Subcutaneous adipose tissue (tissue), 4 donors: ENCODE data around the gene ALX1. TPM values are rescaled to one million over a fixed set of nuclear protein-coding genes. Genes with fewer than 3 reads are reported as not detected.

ENCODE experiments used
- total RNA-seq, 4 donors: library from RNA; depleted of rRNA; stranded (reverse); fragments of >200 nt; gene quantifications; one replicate each; pipeline ENCODE4 v1.1.0, GENCODE V29; 2016
- TF ChIP-seq, protein P1 (sequence below): fragments of 450-650 bp; IDR thresholded peaks from one replicate; pipeline ENCODE4 v1.5.1; 2016; ENCODE audit warnings: low read depth, mild to moderate bottlenecking, control low read depth, antibody characterized with exemption, moderate library complexity

Gene ALX1
- total RNA-seq, 4 donors from 2014 or later = 0.44 TPM; not detected in 3

DNA sequence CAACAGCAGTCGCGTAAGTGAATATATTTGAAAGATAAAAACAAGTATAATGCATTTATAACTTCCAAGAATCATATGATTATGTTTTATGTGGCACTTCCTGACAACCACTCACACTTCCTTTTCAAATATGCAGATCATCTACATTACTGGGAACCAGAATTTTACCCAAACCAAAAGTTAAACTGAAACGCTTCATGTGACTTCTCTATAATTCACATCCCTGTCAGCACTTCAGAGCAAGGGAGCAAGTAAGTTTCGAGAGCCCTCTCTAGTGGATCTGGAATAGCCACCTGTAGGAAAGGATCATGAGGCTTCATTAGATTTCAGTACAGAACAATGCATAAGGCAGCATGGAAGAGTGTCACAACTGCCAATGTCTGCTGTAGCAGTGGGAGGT, 13.7 kb upstream of the ALX1 start:
- TF ChIP-seq, protein P1, sequence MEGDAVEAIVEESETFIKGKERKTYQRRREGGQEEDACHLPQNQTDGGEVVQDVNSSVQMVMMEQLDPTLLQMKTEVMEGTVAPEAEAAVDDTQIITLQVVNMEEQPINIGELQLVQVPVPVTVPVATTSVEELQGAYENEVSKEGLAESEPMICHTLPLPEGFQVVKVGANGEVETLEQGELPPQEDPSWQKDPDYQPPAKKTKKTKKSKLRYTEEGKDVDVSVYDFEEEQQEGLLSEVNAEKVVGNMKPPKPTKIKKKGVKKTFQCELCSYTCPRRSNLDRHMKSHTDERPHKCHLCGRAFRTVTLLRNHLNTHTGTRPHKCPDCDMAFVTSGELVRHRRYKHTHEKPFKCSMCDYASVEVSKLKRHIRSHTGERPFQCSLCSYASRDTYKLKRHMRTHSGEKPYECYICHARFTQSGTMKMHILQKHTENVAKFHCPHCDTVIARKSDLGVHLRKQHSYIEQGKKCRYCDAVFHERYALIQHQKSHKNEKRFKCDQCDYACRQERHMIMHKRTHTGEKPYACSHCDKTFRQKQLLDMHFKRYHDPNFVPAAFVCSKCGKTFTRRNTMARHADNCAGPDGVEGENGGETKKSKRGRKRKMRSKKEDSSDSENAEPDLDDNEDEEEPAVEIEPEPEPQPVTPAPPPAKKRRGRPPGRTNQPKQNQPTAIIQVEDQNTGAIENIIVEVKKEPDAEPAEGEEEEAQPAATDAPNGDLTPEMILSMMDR = no peak

DNA sequence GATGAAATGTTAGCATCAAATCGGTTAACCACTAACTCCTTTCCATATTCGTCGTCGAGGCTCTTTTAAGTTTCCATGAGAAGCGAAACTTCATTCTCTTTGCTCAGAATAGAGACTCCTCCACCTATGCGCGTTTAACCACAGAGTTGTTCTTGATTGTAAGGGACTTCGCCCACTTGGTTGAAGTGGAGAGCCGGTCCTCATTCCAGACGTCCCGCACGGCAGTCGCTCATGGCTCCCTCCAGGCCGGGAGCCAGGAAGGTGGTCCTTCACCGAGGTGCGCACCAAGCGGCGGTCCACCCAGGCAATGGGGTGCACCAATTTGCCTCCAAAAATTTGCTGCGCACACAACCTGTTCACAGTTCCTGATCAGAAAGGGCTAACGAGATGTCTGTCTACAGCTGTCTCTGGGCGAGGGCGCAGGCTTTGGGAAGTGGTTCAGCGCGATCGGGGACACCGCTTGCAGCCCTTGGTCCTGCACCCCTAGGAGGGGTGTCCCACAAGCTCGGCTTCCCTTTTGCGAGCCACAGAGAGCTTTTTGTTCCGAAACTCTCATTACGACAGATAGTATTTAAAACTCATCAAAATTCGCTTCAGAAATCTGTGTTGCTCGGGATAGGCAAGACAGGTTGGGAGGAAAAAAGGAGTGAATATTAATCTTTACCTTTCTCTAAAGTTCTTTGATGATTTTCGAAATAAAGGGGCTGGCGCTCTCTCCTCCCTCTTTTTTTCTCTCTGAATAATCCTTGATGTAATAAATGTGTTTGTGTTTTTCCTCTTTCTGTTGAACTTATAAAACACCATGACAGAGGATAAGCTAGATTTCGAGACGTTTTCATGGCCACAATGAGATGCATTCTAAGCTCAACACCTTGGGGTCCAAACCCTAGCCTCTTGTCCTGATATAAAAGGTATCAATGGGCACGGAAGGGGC, 6.4 kb upstream of the ALX1 start:
- TF ChIP-seq, protein P1 = no peak

DNA sequence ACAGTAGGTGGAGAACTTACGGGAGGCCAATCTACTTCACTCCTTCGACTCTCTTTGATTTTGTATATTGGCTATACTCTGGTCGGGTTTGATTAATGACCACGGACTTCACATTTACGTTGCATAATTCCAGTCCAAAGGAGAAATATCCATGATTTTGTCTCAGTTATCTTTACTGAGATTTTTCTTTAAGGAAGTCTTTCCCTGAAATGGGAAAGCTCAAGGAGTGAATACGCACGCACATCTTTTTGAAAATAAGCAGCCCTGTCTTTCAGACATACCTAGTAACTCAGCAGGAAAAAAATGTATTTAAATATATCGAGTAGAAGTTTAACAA, 5.7 kb upstream of the ALX1 start:
- TF ChIP-seq, protein P1 = no peak

DNA sequence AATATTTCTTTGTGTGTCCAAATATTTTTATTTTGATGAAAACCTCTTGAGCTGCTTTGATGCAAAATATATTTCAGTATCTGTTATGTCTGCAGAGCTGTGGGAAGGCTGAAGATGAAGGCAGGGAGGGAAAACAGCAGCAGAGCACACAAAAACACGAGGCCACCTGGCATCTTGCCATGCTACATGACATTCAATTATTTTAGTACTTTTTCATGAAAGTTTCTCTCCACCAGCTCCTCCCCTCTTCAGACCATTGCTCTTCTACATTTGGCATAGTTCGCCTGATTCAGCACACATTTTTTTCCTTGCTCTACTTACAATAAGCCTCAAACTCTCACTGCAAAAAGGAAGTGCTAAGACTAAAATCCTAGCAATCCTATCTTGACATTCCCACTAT, 4.6 kb upstream of the ALX1 start:
- TF ChIP-seq, protein P1 = no peak

DNA sequence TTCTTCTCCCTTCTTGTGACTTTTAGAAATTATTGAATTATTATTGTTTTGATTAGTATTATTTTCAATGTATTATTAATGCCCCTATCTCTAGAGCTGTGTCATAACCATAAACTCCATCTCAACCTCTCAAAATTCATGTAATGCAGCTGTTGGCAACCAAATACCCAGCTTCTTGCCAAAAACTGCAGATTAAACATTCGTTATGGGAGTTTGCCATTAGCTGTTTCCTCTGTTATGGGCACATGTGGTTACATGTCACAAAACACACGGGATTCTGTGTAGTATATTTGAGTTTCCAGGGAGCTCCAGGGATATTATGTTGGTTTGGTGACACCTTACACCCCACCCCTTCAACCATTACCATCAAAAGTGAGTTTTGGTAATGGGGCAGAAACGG, 2.8 kb upstream of the ALX1 start:
- TF ChIP-seq, protein P1 = no peak

DNA sequence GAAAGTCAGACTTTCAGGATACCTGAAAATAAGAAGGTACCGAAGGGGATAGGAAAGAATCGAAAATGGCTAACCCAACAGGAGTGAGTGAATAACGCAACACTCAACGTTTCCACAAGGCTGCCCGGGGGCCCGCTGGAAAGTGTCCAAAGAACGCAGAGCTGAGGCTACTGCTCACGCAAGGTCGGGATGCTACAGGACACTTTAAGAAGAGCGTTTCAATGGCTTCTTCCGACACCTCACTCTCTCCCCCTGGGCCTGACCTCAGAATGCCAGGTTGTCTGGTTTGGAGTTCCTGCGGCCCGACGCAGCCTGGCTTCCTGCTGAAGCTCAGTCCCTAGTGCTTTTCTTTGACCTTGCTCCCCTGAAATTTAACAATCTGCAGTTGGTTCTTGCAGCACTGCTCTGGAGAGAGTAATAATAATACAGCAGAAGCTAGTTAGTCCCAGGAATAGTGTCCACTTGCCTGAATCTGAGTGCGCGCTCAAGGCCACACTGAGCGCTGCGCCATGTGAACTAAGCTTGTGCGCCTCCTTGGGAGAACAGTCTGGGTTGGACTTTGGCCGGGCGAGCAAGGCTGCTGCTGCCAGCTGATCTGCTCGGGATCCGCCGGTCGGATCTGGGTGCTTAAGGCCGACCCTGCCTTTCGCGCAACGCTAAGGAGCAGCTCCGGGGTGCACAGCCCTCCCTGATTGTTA, 2.0 kb upstream of the ALX1 start:
- TF ChIP-seq, protein P1 = no peak
